ENCODE measurements around the gene LYPLAL1.

The LYPLAL1 gene

GRCh38 chr1:219173758-219174459 lies at the start of gene LYPLAL1:
Gene LYPLAL1, plus strand, starts transcription at chr1:219173878. Its CDS starts 13 bp downstream, at chr1:219173891.
- DNase-seq, result peak; percentile 70 to 81 (median 80)

DNA sequence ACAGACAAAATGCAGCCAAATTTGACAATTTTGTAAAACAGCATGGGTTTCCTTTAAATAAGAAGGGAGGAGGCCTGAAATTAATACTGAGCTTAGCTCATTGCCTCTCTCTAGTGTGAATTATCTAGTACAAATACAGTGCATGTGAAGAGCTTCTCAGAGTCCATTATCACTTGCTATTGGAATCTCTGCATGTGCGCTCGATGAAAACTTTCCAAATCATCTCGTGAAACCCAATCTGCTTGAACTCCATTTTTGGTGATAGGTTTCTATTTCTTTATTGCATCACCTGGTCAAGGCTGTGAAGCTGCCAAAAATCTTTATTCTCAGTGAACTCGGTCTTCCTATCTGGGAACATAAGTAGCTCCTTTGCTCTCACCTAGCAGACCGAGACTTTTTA lies 49.5 kb upstream of the LYPLAL1 start:
- no peak for DNase-seq

GRCh38 chr1:219125342-219125741 lies 48.3 kb upstream of the LYPLAL1 start:
- no peak for DNase-seq

- no peak for DNase-seq
Measured at GRCh38 chr1:219126377-219126776, 47.3 kb upstream of the LYPLAL1 start.

GRCh38 chr1:219128957-219129356 lies 44.7 kb upstream of the LYPLAL1 start:
- DNase-seq, result no peak

GRCh38 chr1:219130366-219130935 lies 43.2 kb upstream of the LYPLAL1 start:
- DNase-seq, result no peak

GRCh38 chr1:219132939-219133338 lies 40.7 kb upstream of the LYPLAL1 start:
- no peak for DNase-seq

GRCh38 chr1:219138747-219139146 lies 34.9 kb upstream of the LYPLAL1 start:
- no peak for DNase-seq

DNA sequence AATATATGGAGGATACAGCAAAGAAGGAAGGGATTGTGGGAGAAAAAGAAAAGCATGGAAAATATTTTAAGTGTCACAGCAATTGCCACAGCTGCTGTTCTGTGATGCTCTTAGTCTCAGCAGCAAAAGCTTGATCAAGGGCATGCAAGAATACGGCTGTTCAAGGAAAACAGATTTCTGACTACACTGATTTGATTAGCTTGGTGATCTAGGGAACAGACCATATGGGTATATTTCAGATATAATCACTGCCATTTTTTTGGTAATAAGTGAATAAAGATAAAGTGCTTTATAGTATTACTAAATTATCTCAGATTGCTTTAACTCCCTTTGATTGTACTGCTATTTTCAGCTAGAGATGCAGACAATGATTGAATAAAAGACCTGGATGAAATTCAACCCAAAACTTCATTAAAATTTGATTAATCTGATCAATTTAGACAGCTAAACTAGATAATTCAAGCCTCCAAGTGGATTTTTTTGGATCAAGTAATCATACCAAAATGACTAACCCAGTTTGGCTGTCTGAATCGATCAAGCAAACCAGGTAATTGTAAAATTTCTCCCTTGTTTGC lies 33.3 kb upstream of the LYPLAL1 start:
- no peak for DNase-seq

DNA sequence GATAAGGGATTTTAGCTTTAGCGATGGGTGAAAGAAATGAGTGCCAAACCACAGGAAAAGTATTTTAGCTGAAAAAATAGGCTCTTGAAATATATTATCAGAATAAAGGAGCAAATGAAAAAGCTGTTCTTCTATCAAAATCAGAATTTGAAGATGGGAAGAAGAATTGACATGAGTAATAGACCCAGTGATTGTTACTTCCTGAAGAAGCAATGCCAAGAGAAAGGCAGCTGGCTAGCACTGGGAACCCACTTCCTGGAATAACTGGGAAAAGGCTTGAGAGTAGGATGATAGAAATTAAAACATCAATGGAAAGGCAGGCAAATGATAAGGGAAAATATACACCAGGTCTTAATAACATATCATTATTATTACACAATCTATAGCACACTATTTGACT lies 29.9 kb upstream of the LYPLAL1 start:
- no peak for DNase-seq

DNA sequence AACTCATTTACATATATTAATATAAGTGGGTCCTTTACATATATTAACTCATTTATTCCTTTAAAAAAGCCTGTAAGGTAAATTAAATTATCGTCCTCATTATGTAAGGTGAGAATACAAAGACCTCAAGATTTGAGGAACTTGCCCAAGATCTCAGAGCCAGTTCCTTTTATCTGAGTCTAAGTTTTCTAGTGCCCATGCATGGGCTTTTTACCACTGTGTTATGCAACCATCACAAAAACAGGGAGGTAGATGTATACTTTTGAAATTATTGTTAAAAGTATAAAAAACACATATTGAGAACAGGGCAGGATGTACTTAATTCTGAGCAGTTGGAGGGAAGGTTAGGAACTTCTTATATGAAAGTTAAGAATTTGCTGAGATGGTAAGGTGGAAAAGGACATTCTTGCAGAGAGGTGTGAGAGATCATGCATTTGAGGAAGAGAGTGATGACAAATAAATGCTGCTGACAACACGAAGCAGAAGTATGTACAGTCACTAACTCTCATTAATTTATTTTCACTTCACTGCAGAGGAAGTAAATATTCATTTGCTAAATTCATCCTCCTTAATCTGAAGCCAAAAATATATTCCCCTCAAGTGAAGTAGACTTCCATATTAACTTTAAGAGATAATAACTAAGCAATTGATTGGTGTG lies 28.9 kb upstream of the LYPLAL1 start:
- no peak for DNase-seq

GRCh38 chr1:219147571-219148019 lies 26.1 kb upstream of the LYPLAL1 start:
- DNase-seq, result no peak

GRCh38 chr1:219149009-219149577 lies 24.6 kb upstream of the LYPLAL1 start:
- no peak for DNase-seq

DNA sequence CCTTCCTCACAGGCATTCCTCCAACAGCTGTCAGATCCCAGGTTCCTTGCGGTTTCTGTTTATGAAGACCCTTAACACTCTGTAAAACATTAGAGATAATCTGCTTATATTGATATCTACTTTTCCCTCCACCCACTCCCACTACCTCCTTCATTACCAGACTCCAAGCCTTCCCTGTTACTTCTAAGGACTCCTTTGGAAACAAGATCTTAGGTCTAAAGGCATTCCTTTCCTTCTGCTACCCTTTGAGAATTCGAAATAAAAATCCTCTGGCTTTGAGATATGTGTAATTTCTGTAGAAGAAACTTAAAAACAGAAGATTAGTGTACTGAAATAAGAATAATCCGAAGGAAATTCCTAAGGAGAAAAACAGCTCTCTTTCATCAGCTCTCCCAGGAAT lies 23.7 kb upstream of the LYPLAL1 start:
- DNase-seq, result no peak

GRCh38 chr1:219150913-219151312 lies 22.8 kb upstream of the LYPLAL1 start:
- DNase-seq, result no peak

DNA sequence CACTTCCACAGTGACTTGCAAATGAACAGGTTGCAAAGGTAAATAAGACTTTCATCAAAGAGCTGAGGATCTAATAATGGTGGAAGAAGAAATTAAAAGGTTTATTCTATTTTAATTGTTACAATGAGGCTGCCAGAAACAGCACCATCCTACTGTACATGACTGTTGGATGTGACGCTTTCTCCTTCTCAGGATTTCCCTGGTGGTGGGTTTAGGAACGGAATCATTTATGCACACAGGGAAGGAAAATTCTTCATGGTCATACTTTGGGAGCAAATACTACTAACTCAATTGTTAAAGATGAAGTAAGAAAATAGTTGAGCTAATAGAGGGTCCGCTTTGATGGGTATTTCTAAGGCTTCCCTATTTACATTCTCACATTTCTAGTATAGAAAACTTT lies 22.2 kb upstream of the LYPLAL1 start:
- no peak for DNase-seq

- no peak for DNase-seq
Measured at GRCh38 chr1:219152751-219153150, 20.9 kb upstream of the LYPLAL1 start.

- DNase-seq, result no peak
Measured at GRCh38 chr1:219153723-219154122, 20.0 kb upstream of the LYPLAL1 start.

DNA sequence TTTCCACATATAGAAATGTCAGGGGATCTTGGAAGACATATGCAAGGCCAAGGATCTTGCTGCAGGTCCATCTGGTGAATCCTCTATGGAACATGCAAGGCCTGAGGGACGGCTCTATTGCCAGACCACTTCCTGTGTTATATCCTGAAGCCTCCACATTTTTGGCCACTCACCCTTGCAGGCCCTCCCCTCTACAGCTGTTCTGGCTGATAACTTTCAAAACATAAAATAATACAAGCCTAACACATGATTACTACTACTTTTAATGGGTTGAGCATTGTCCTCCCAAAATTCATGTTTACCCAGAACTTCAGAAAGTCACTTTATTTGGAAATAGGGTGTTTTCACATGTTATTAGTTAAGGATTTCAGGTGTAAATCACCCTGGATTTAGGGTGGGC lies 18.5 kb upstream of the LYPLAL1 start:
- no peak for DNase-seq

DNA sequence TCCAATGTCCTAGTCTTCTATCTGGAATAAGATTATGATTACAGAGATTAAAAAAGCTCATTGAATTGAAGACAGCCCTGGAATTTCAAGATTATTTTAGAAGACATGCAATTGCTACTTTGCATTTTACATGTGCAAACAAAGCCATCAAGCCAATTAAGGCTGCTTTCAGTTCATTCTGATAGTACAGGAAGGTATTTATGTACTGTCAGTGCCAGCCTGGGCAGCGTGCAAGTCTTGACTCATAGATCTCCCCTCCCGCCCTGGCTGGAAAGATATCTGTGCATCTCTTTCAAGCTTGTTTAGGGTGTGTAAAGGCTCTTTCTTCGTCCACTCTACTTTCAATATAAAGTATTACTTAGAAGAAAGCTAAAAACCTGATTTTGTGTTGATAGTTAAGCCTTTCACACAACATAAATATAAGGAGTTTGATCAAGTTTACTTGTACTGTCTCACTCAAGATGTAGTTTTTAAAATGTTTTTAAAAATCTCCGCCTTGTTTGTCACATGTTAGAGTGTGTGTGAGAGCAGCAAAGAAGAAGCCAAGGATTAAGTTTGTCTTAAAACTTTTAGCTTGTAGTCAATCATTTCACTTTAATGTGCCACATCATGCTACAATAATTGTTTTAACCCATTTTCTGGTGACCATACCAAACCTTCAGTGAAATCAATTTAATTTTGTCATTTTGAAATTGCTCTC lies 13.6 kb upstream of the LYPLAL1 start:
- DNase-seq, result no peak

DNA sequence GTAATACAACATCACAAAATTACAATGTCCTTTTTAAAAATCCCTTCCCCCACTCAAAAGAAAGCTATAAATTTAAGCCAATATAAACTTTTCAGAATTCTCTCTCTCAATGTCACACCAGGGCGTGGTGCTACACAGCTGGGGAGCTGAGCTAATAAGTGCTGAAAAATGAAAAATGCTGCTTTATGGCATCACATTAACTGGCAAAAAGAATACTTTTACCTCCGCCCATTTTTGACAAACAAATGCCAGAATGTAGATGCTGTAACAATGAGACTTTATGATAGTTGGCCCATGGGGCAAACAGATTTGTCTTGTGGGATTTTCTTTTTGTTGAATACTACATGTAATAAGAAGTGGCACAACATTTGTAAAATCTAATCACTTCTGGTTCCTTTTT lies 12.7 kb upstream of the LYPLAL1 start:
- DNase-seq, result no peak

DNA sequence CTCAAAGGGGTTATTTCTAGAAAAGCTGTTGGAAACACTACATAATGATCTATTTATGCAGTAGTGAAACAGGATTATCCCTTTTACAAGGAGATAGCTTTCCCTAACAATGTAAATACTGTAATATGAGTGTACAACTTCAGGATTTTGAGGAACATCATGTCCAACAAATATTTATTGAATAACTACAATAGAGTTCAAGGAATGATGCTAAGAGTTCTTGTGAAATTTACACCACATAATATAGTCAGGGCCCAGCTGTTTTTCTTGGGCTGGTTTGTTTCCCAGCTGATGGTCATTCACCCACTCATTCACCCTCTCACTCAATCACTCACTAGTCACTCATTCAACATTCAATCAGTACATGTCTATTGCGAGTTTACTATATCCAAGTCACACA lies 12.3 kb upstream of the LYPLAL1 start:
- no peak for DNase-seq

DNA sequence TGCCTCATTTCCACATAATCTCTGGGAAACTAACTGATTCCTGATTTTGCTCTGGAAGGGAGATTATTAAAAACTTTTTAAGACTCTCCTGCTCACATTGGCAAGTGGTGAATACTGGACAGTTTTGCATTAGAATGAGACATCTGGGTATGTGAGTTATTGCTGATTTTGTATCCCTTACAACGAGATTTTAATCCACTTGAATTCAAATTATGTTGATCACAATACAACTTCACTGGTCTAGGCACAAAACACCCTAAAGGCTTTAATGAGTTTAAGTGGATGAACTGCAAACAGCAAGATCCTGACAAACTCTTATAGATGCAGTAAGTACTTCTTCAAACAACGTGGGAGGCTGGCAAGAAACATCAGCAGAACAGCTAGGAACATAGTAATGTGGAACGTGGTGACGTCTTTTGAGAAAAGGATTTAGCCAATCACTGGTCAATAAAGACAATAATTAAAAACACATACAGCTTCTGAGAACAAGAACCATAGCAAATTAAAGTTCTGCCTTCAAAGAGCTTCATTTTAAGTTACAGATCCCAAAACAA lies 10.2 kb upstream of the LYPLAL1 start:
- no peak for DNase-seq
